Uterus (tissue), 4 donors: ENCODE data around the gene GSK3B. TPM values are rescaled to one million over a fixed set of nuclear protein-coding genes. Genes with fewer than 3 reads are reported as not detected.

Source experiments
- DNase-seq, 2 donors: peaks; one replicate each; pipeline ENCODE4 v3.0.0-alpha.2; 2019 to 2020
- H3K27ac ChIP-seq, 2 donors: fragments of 200-600 bp; sonication (generic); 1 replicate in 1 of 2; 2 replicates in 1 of 2; pipeline ENCODE4 v1.5.1; 2016 to 2018
- H3K27me3 ChIP-seq, 2 donors: fragments of 200-600 bp; sonication (generic); one replicate each; pipeline ENCODE4 v1.5.1; 2018 to 2019; ENCODE audit warnings: control low read depth in 1 of 2
- H3K36me3 ChIP-seq, 2 donors: fragments of 200-600 bp; sonication (generic); one replicate each; pipeline ENCODE4 v1.5.1; 2019; ENCODE audit warnings: control low read depth in 1 of 2
- H3K4me1 ChIP-seq, 2 donors: fragments of 200-600 bp; sonication (generic); one replicate each; pipeline ENCODE4 v1.5.1; 2018 to 2019; ENCODE audit warnings: control low read depth in 1 of 2
- H3K4me3 ChIP-seq, 2 donors: fragments of 200-600 bp; sonication (generic); 1 replicate in 1 of 2; 2 replicates in 1 of 2; pipeline ENCODE4 v1.5.1; 2018 to 2019; ENCODE audit warnings: mild to moderate bottlenecking in 1 of 2
- H3K9me3 ChIP-seq, 2 donors: fragments of 200-600 bp; sonication (generic); one replicate each; pipeline ENCODE4 v1.5.1; 2019; ENCODE audit warnings: control low read depth in 1 of 2
- POLR2A ChIP-seq, 2 donors: fragments of 450-650 bp; IDR thresholded peaks; one replicate each; pipeline ENCODE4 v1.6.1; 2016; ENCODE audit warnings: antibody characterized with exemption in 2 of 2, mild to moderate bottlenecking in 1 of 2, moderate library complexity in 1 of 2
- intact Hi-C: fragments of 100-400 bp; cut with DNase I; formaldehyde crosslinking; loops from one replicate; pipeline ENCODE4 v1.15.1; 2023; ENCODE audit warnings: low total_unique reads
- total RNA-seq, 4 donors: library from RNA; depleted of rRNA in 3 of 4; stranded (reverse); fragments of >200 nt in 3 of 4; gene quantifications; one replicate each; pipeline versions ENCODE4 v1.1.0 to v1.2.4, GENCODE V29; 2014 to 2023
- TF ChIP-seq, protein P1 (sequence below), 4 experiments: fragments of 200-600 bp in 2 of 4; fragments of 450-650 bp in 2 of 4; sonication (generic) in 2 of 4; IDR thresholded peaks; one replicate each; pipeline ENCODE4 v1.5.1; 2016 to 2019; ENCODE audit warnings: antibody characterized with exemption in 4 of 4, mild to moderate bottlenecking in 2 of 4, moderate library complexity in 1 of 4
- donor health status: DM: yes; HTN: yes; CAD: no.

Gene GSK3B
- total RNA-seq, 4 donors from 2014 or later, result 13.5 to 53.8 (median 31.3) TPM

DNA sequence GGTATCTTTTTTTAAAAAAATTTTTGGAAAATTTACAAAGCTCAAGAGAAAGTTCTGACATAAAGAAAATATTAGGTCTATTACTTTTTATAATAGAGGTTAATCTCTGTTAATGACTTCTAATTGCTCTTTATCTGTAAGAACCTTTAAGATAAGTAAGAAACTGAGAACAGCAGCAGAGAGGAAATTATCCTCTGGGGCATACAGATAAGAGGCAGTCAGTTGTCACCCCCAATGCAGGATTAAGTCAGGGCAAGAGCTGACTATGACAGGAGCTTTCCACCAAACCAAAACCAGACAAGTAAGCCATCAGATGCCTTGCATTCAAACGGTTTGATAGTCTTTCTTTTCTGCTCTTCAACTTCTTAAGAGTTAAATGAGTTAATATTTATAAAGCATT is 149.0 kb downstream of the GSK3B start:
- no peak for DNase-seq
- Histone ChIP-seq H3K27me3 (no peaks in the 10 kb centered on the region), H3K36me3 (no peaks in the 10 kb centered on the region), H3K4me1 (no peaks in the 10 kb centered on the region), H3K9me3 (no peaks in the 10 kb centered on the region), H3K27ac (no peak overlapping the region), H3K4me3 (no peak overlapping the region)
- TF ChIP-seq, protein P1, sequence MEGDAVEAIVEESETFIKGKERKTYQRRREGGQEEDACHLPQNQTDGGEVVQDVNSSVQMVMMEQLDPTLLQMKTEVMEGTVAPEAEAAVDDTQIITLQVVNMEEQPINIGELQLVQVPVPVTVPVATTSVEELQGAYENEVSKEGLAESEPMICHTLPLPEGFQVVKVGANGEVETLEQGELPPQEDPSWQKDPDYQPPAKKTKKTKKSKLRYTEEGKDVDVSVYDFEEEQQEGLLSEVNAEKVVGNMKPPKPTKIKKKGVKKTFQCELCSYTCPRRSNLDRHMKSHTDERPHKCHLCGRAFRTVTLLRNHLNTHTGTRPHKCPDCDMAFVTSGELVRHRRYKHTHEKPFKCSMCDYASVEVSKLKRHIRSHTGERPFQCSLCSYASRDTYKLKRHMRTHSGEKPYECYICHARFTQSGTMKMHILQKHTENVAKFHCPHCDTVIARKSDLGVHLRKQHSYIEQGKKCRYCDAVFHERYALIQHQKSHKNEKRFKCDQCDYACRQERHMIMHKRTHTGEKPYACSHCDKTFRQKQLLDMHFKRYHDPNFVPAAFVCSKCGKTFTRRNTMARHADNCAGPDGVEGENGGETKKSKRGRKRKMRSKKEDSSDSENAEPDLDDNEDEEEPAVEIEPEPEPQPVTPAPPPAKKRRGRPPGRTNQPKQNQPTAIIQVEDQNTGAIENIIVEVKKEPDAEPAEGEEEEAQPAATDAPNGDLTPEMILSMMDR (IDR thresholded peaks at IDR 0.05), result no peak
- TF ChIP-seq POLR2A (IDR thresholded peaks at IDR 0.05), result no peak
- intact Hi-C loops, result no loop called here

DNA sequence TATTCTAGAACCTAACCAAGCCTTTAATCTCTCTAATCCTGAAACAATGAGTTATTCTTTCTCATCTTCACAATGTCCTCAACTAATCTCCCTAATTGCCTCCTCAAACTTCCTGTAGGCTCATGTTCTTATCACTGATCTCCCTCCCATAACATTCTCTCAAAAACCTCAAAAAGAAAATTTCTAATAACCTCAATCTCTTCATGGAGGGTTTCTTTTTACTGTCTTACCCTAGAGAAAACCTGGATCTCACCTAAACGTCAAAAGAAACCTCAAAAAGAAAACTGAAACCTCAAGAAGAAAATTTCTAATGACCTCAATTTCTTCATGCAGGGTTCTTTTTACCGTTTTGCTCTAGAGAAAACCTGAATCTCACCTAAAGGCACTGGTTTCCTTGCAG is 150.2 kb downstream of the GSK3B start:
- intact Hi-C loops, result no loop called here
- DNase-seq, result no peak
- TF ChIP-seq POLR2A (IDR thresholded peaks at IDR 0.05), result no peak
- TF ChIP-seq, protein P1 (IDR thresholded peaks at IDR 0.05), result no peak
- no peak overlapping the region for H3K27ac ChIP-seq
- no peaks in the 10 kb centered on the region for H3K9me3 ChIP-seq
- H3K4me3 ChIP-seq, result no peak overlapping the region
- H3K36me3 ChIP-seq, result no peaks in the 10 kb centered on the region
- no peaks in the 10 kb centered on the region for H3K27me3 ChIP-seq
- no peaks in the 10 kb centered on the region for H3K4me1 ChIP-seq

DNA sequence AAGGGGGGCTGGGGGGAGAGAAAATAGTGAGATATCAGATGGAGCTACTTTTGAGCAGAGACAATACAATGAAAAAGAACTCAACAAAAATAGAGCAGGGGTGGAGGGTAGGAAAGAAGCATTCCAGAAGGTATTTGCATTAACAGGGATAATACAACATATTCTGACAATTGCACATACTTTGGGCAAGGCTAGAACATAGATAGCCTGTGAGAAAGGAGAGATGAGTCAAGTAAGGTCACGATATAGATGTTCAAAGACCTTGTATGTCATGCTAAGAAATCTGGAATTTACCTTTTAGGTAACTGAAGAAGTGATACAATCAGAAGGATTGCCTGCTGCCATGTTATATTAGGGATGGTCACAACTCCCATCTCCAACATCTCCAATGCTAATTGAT is 155.2 kb downstream of the GSK3B start:
- TF ChIP-seq, protein P1 (IDR thresholded peaks at IDR 0.05), result no peak
- no peak for TF ChIP-seq POLR2A (IDR thresholded peaks at IDR 0.05)
- no peak for DNase-seq
- Histone ChIP-seq H3K27ac (no peak overlapping the region), H3K4me3 (no peak overlapping the region), H3K36me3 (no peaks in the 10 kb centered on the region), H3K9me3 (no peaks in the 10 kb centered on the region), H3K4me1 (no peaks in the 10 kb centered on the region), H3K27me3 (no peaks in the 10 kb centered on the region)
- intact Hi-C loops, result no loop called here

DNA sequence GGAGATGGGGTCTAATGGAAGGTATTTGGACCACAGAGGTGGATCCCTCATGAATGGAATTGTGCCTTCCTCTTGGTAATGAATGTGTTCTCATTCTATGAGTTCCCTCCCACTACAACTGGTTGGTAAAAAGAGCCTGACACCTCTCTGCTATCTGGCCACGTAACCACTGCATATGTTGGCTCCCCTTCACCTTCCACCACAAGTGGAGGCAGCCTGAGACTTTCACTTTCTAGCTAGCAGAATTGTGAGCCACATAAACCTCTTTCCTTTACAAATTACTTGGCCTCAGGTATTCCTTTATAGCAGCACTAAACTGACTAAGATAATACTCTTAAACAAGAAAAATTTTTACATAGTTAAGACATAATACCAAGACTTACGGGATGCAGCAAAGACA is 157.0 kb downstream of the GSK3B start:
- DNase-seq, result no peak
- TF ChIP-seq, protein P1 (IDR thresholded peaks at IDR 0.05), result no peak
- no peak for TF ChIP-seq POLR2A (IDR thresholded peaks at IDR 0.05)
- Histone ChIP-seq H3K36me3 (no peaks in the 10 kb centered on the region), H3K9me3 (no peaks in the 10 kb centered on the region), H3K27me3 (no peaks in the 10 kb centered on the region), H3K27ac (no peak overlapping the region), H3K4me3 (no peak overlapping the region), H3K4me1 (no peaks in the 10 kb centered on the region)
- intact Hi-C loops, result no loop called here

DNA sequence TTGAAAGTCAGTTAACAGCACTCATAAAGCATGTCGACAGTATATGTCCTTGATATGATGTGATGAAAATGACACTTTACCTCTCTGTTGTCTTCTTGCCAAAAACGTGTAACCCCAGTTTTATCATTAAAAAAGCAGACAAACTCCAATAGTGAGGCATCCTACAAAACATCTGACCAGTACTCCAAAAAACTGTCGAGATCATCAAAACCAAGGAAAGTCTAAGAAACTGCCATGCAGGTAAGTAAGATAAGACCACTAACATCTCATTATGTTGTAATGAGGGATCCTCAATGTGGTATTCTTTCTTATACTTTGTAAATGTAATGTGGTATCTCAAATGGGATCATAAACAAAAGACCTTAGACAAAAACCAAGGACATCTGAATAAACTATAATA is 160.0 kb downstream of the GSK3B start:
- H3K27me3 ChIP-seq, result no peaks in the 10 kb centered on the region
- H3K4me1 ChIP-seq, result no peaks in the 10 kb centered on the region
- no peak for TF ChIP-seq POLR2A (IDR thresholded peaks at IDR 0.05)
- TF ChIP-seq, protein P1 (IDR thresholded peaks at IDR 0.05), result no peak
- no peaks in the 10 kb centered on the region for H3K36me3 ChIP-seq
- H3K27ac ChIP-seq, result no peak overlapping the region
- no peak for DNase-seq
- intact Hi-C loops, result no loop called here
- no peak overlapping the region for H3K4me3 ChIP-seq
- H3K9me3 ChIP-seq, result no peaks in the 10 kb centered on the region
